Measurements from ENCODE around the gene GTPBP2. TPM values are rescaled to one million over a fixed set of nuclear protein-coding genes. Genes with fewer than 3 reads are reported as not detected.

GTPBP2 gene
- total RNA-seq, 1 experiment from 2014 or later: 44.2 TPM

DNA sequence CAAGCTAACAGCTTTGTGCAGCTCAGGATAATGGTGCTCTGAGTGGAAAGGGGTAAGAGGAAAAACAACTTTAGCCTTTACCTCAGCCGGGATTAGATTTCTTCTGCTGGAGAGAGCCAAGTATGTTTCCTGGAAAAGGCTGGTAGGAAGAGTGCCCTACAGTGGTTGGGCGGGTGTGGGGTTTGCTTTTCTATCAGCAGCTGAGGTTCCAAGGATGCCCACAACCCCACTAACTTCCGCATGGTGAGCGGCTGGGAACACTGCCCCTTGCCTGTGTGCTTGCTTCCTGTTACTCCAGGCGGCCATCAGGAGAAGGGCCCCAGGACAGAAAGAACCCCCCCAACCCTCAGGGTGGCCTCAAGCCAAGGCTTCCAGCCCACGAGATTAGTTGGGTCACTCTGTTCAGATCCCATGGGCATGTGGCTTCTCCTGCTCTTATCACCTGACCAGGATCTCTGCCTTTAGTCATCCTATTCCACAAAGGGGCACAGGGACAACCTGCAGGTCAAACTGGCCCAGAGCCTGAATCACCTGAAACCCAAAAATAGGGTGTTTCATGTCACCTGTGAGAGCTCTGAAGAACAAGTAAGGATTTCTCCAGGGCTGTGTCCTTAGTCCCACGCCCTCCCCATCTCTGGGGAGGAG is 48.0 kb upstream of the GTPBP2 start:
- ChIA-PET CTCF (no interaction called here), POLR2A (interaction anchor here (0.6 kb wide), 1 partner anchor 250 kb away, joined by 4 read pairs; no protein-coding TSS in a partner anchor)
- no peak overlapping the region for H3K27ac Mint-ChIP-seq (ENCODE audit: unreplicated experiment)
- TF ChIP-seq, protein P1, sequence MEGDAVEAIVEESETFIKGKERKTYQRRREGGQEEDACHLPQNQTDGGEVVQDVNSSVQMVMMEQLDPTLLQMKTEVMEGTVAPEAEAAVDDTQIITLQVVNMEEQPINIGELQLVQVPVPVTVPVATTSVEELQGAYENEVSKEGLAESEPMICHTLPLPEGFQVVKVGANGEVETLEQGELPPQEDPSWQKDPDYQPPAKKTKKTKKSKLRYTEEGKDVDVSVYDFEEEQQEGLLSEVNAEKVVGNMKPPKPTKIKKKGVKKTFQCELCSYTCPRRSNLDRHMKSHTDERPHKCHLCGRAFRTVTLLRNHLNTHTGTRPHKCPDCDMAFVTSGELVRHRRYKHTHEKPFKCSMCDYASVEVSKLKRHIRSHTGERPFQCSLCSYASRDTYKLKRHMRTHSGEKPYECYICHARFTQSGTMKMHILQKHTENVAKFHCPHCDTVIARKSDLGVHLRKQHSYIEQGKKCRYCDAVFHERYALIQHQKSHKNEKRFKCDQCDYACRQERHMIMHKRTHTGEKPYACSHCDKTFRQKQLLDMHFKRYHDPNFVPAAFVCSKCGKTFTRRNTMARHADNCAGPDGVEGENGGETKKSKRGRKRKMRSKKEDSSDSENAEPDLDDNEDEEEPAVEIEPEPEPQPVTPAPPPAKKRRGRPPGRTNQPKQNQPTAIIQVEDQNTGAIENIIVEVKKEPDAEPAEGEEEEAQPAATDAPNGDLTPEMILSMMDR (IDR thresholded peaks at IDR 0.05; ENCODE audit: insufficient read depth in 1 of 2, low read depth in 1 of 2, low read length in 1 of 2, severe bottlenecking in 1 of 2, unreplicated experiment in 1 of 2): no peak
- DNase-seq: no peak
- peaks cover 12% of the 10 kb centered on the region for H3K4me1 ChIP-seq
- peaks cover 32% of the 10 kb centered on the region for H3K36me3 Mint-ChIP-seq (ENCODE audit: insufficient read depth, unreplicated experiment)
- H3K36me3 ChIP-seq (ENCODE audit: control insufficient read depth, insufficient read depth, low read length): peaks cover 5% of the 10 kb centered on the region
- H3K4me1 Mint-ChIP-seq (ENCODE audit: low read depth, unreplicated experiment): peaks cover 9% of the 10 kb centered on the region
- H3K27me3 Mint-ChIP-seq (ENCODE audit: insufficient read depth, unreplicated experiment): no peaks in the 10 kb centered on the region
- intact Hi-C loops (cut with micrococcal nuclease; ENCODE audit: unreplicated experiment): no loop called here
- no peaks in the 10 kb centered on the region for H3K27me3 ChIP-seq (replicated peaks; ENCODE audit: control insufficient read depth, insufficient read depth, low read length)
- no peaks in the 10 kb centered on the region for H3K9me3 Mint-ChIP-seq (ENCODE audit: unreplicated experiment)
- BruUV-seq (replicated peaks): no TSS peak
- no peaks in the 10 kb centered on the region for H3K9me3 ChIP-seq
- no peak overlapping the region for H3K4me3 ChIP-seq (ENCODE audit: low read depth, low read length)
- H3K4me3 Mint-ChIP-seq (ENCODE audit: unreplicated experiment): no peak overlapping the region

DNA sequence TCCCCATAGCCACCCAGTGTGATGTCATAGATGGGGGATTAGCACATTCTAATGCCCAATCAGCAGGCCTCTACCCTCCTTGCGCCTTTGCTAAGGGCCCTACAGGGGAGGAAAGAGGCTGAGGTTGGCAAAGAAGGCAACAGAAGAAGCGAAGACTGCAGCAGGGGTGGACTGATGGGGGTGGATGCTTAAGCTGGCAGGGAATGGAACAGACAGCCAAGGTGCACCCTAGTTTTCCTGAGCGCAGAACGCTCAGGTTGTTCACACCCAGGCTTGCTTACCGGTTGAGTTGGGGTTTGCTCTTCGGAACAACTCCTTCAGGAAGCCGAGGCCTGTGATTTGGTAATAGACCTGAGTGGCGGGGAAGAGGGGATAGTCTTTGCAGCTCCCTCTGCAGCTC is 45.9 kb upstream of the GTPBP2 start:
- no peak overlapping the region for H3K4me3 Mint-ChIP-seq (ENCODE audit: unreplicated experiment)

DNA sequence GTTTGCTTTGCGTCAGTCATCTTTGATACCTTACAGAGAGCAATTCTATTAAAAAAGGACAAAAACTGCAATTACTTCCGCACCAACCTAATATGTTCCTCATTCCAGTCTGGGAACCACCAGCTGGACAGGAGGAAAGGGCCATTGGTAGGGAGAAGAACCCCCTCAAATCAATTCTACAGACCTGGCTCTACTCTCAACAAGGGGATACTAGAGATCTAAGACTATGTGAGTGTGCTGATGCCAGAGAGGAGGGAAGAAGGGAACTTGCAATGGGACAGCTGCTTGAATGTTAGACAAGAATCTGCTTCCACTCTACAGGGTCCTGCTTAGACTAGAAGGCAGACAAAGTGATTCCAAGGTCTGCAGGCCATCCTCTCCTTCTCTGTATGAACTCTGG is 45.2 kb upstream of the GTPBP2 start:
- POLR2A ChIA-PET: no interaction called here
- Histone ChIP-seq H3K4me3 (ENCODE audit: low read depth, low read length) (no peak overlapping the region), H3K27me3 (replicated peaks; ENCODE audit: control insufficient read depth, insufficient read depth, low read length) (no peaks in the 10 kb centered on the region), H3K9me3 (no peaks in the 10 kb centered on the region), H3K4me1 (no peaks in the 10 kb centered on the region), H3K36me3 (ENCODE audit: control insufficient read depth, insufficient read depth, low read length) (peaks cover 6% of the 10 kb centered on the region)
- intact Hi-C loops (cut with micrococcal nuclease; ENCODE audit: unreplicated experiment): no loop called here
- TF ChIP-seq, protein P1 (IDR thresholded peaks at IDR 0.05; ENCODE audit: insufficient read depth in 1 of 2, low read depth in 1 of 2, low read length in 1 of 2, severe bottlenecking in 1 of 2, unreplicated experiment in 1 of 2): no peak
- DNase-seq: no peak
- no peak overlapping the region for H3K4me3 Mint-ChIP-seq (ENCODE audit: unreplicated experiment)
- no TSS peak for BruUV-seq (replicated peaks)
- H3K27ac Mint-ChIP-seq (ENCODE audit: unreplicated experiment): no peak overlapping the region
- no peaks in the 10 kb centered on the region for H3K4me1 Mint-ChIP-seq (ENCODE audit: low read depth, unreplicated experiment)
- H3K27me3 Mint-ChIP-seq (ENCODE audit: insufficient read depth, unreplicated experiment): no peaks in the 10 kb centered on the region
- peaks cover 31% of the 10 kb centered on the region for H3K36me3 Mint-ChIP-seq (ENCODE audit: insufficient read depth, unreplicated experiment)
- no peaks in the 10 kb centered on the region for H3K9me3 Mint-ChIP-seq (ENCODE audit: unreplicated experiment)
- CTCF ChIA-PET: no interaction called here

More for the DNA sequence above, 45.9 kb upstream of the GTPBP2 start:
- intact Hi-C loops (cut with micrococcal nuclease; ENCODE audit: unreplicated experiment): no loop called here
- Mint-ChIP-seq H3K27ac (ENCODE audit: unreplicated experiment) (no peak overlapping the region), H3K36me3 (ENCODE audit: insufficient read depth, unreplicated experiment) (peaks cover 36% of the 10 kb centered on the region), H3K4me1 (ENCODE audit: low read depth, unreplicated experiment) (no peaks in the 10 kb centered on the region), H3K27me3 (ENCODE audit: insufficient read depth, unreplicated experiment) (no peaks in the 10 kb centered on the region), H3K9me3 (ENCODE audit: unreplicated experiment) (no peaks in the 10 kb centered on the region)
- peaks cover 6% of the 10 kb centered on the region for H3K36me3 ChIP-seq (ENCODE audit: control insufficient read depth, insufficient read depth, low read length)
- no peaks in the 10 kb centered on the region for H3K27me3 ChIP-seq (replicated peaks; ENCODE audit: control insufficient read depth, insufficient read depth, low read length)
- no peaks in the 10 kb centered on the region for H3K4me1 ChIP-seq
- TF ChIP-seq, protein P1 (IDR thresholded peaks at IDR 0.05; ENCODE audit: insufficient read depth in 1 of 2, low read depth in 1 of 2, low read length in 1 of 2, severe bottlenecking in 1 of 2, unreplicated experiment in 1 of 2): no peak
- no peak overlapping the region for H3K4me3 ChIP-seq (ENCODE audit: low read depth, low read length)
- no peaks in the 10 kb centered on the region for H3K9me3 ChIP-seq
- no peak for DNase-seq
- ChIA-PET CTCF (no interaction called here), POLR2A (no interaction called here)
- BruUV-seq (replicated peaks): no TSS peak
